GM12873 (cell line): ENCODE results near the gene LGALS9.

ENCODE experiments used
- CTCF ChIP-seq: IDR thresholded peaks from 2 replicates; pipeline ENCODE4 v1.5.1; 2012; ENCODE audit warnings: low read depth, mild to moderate bottlenecking, moderate library complexity, low read length, control low read depth; ENCODE audit not compliant: insufficient read depth; ENCODE audit errors: missing control alignments

Gene LGALS9

GRCh38 chr17:27631411-27631760 is 398 bp downstream of the LGALS9 start:
- no peak for TF ChIP-seq CTCF

- TF ChIP-seq CTCF: peak; percentile 43
These were observed 1.1 kb downstream of the LGALS9 start for GRCh38 chr17:27631897-27632725.

GRCh38 chr17:27633312-27634025 is 2.5 kb downstream of the LGALS9 start:
- TF ChIP-seq CTCF: no peak

GRCh38 chr17:27634026-27634335 is 3.0 kb downstream of the LGALS9 start:
- no peak for TF ChIP-seq CTCF

GRCh38 chr17:27634776-27635175 is 3.8 kb downstream of the LGALS9 start:
- TF ChIP-seq CTCF: no peak

GRCh38 chr17:27635275-27635823 is 4.4 kb downstream of the LGALS9 start:
- TF ChIP-seq CTCF: no peak

GRCh38 chr17:27640790-27641189 is 9.8 kb downstream of the LGALS9 start:
- no peak for TF ChIP-seq CTCF
